ENCODE data around the gene DNAJB5. TPM values are rescaled to one million over a fixed set of nuclear protein-coding genes. Genes with fewer than 3 reads are reported as not detected.

The DNAJB5 gene
- total RNA-seq, 1 donor from 2014 or later, result 28.7 TPM

- TF ChIP-seq CTCF (conservative IDR thresholded peaks at IDR 0.05), result no peak
- Mint-ChIP-seq H3K4me3 (no peak overlapping the region), H3K9me3 (no peaks in the 10 kb centered on the region), H3K36me3 (ENCODE audit: low read depth) (no peaks in the 10 kb centered on the region), H3K27me3 (ENCODE audit: low read depth) (peaks cover 76% of the 10 kb centered on the region), H3K4me1 (peaks cover 8% of the 10 kb centered on the region), H3K27ac (ENCODE audit: unreplicated experiment) (no peak overlapping the region)
- DNase-seq (ENCODE audit: low read depth, low spot score), result no peak
Measured at GRCh38 chr9:34963552-34963951, 26.0 kb upstream of the DNAJB5 start.

- Mint-ChIP-seq H3K9me3 (no peaks in the 10 kb centered on the region), H3K27ac (ENCODE audit: unreplicated experiment) (no peak overlapping the region), H3K36me3 (ENCODE audit: low read depth) (no peaks in the 10 kb centered on the region), H3K4me1 (peaks cover 8% of the 10 kb centered on the region), H3K27me3 (ENCODE audit: low read depth) (peaks cover 70% of the 10 kb centered on the region), H3K4me3 (no peak overlapping the region)
- no peak for TF ChIP-seq CTCF (conservative IDR thresholded peaks at IDR 0.05)
- no peak for DNase-seq (ENCODE audit: low read depth, low spot score)
Measured at GRCh38 chr9:34964458-34964857, 25.1 kb upstream of the DNAJB5 start.

- Mint-ChIP-seq H3K9me3 (no peaks in the 10 kb centered on the region), H3K27me3 (ENCODE audit: low read depth) (peaks cover 19% of the 10 kb centered on the region), H3K4me1 (no peaks in the 10 kb centered on the region), H3K36me3 (ENCODE audit: low read depth) (no peaks in the 10 kb centered on the region), H3K4me3 (no peak overlapping the region), H3K27ac (ENCODE audit: unreplicated experiment) (no peak overlapping the region)
- TF ChIP-seq CTCF (conservative IDR thresholded peaks at IDR 0.05), result no peak
- DNase-seq (ENCODE audit: low read depth, low spot score), result no peak
Measured at GRCh38 chr9:34971146-34971811, 18.3 kb upstream of the DNAJB5 start.

GRCh38 chr9:34974664-34975063 is 14.9 kb upstream of the DNAJB5 start:
- no peak overlapping the region for H3K27ac Mint-ChIP-seq (ENCODE audit: unreplicated experiment)
- peaks cover 3% of the 10 kb centered on the region for H3K27me3 Mint-ChIP-seq (ENCODE audit: low read depth)
- DNase-seq (ENCODE audit: low read depth, low spot score), result no peak
- H3K9me3 Mint-ChIP-seq, result no peaks in the 10 kb centered on the region
- no peaks in the 10 kb centered on the region for H3K4me1 Mint-ChIP-seq
- H3K36me3 Mint-ChIP-seq (ENCODE audit: low read depth), result no peaks in the 10 kb centered on the region
- H3K4me3 Mint-ChIP-seq, result no peak overlapping the region
- no peak for TF ChIP-seq CTCF (conservative IDR thresholded peaks at IDR 0.05)

- Mint-ChIP-seq H3K4me3 (no peak overlapping the region), H3K9me3 (no peaks in the 10 kb centered on the region), H3K4me1 (no peaks in the 10 kb centered on the region), H3K36me3 (ENCODE audit: low read depth) (no peaks in the 10 kb centered on the region), H3K27me3 (ENCODE audit: low read depth) (peaks cover 3% of the 10 kb centered on the region), H3K27ac (ENCODE audit: unreplicated experiment) (no peak overlapping the region)
- TF ChIP-seq CTCF (conservative IDR thresholded peaks at IDR 0.05), result no peak
- DNase-seq (ENCODE audit: low read depth, low spot score), result no peak
Measured at GRCh38 chr9:34976441-34976840, 13.1 kb upstream of the DNAJB5 start.

All from neural crest cell (in vitro differentiated cells).